Measurements from ENCODE around the gene ANTXRL.
"Not testable (repeated sequence)": the region's sequence is repeated elsewhere in the genome, so short reads cannot be mapped to it uniquely, and the experiment has no call there.

The ANTXRL gene

DNA sequence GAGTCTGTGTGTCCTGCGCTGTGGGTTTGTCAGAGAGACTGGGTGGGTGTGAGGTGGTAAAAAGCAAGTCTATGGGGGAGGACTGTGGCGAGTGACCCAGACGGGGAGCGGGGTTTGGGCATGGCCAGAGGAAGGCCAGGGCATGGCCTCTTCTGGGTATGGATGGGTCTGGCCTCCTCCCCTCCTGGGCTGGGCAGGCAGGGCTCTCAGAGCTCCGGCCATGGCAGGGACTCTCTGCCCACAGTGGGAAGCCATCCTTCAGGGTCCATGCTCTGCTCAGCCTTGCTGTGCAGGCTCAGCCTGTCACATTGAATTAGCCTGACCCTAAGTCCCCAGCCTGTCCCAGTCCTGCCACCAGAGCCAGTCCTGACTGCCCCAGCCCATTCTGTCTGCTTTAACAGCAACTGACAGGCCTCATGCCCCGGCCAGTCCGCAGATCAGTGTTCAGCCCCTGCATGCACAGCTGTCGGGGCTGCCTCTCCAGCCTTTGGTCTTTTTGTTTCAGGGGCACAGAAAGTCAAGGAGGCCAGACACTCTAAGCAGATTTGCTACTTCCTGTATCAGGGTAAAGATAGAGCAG is 7.9 kb downstream of the ANTXRL start:
- no peak for DNase-seq (ENCODE audit: low read depth in 2 of 2)

DNA sequence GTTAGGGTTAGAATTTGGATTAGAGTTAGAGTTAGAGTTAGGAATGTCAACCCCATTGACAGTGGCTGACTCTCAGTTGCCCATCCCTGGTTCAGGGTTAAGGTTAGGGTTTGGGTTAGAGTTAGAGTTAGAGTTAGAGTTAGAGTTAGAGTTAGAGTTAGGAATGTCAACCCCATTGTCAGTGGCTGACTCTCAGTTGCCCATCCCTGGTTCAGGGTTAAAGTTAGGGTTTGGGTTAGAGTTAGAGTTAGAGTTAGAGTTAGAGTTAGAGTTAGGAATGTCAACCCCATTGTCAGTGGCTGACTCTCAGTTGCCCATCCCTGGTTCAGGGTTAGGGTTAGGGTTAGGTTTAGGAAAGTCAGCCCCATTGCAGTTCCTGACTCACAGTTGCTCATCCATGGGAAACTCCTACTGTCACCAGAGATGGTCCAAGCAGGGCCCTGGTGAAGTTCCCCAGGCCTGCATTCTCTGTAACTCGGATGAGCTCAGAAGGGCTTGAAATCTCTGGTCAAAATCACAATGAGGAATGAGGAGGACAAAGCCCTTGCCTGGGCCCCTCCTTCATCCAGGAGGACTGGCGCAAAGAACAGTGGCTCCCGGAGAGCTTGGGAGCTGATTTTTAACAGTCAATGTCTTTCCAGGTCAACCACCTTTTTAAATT is 8.7 kb downstream of the ANTXRL start:
- DNase-seq (ENCODE audit: low read depth in 2 of 2) = not testable (repeated sequence)

DNA sequence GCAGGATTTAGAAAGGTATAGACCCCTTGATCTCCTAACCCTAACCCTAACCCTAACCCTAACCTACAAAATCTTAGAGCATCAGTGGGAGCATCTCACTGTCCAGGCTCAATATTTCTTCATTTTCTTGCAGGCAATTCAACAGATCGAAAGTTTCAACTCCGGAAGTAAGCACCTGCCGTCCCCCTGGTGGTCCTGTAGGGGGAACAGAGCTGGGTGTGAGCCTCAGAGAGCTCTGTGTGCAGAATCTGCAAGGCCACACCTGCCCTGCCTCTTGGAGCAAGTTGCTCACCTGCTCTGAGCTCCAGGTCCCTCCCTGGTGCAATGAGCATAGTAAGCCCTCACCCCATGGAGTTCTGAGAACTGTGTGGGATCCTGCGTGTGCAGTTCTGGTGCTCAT is 9.3 kb downstream of the ANTXRL start:
- not testable (repeated sequence) for DNase-seq (ENCODE audit: low read depth in 2 of 2)

DNA sequence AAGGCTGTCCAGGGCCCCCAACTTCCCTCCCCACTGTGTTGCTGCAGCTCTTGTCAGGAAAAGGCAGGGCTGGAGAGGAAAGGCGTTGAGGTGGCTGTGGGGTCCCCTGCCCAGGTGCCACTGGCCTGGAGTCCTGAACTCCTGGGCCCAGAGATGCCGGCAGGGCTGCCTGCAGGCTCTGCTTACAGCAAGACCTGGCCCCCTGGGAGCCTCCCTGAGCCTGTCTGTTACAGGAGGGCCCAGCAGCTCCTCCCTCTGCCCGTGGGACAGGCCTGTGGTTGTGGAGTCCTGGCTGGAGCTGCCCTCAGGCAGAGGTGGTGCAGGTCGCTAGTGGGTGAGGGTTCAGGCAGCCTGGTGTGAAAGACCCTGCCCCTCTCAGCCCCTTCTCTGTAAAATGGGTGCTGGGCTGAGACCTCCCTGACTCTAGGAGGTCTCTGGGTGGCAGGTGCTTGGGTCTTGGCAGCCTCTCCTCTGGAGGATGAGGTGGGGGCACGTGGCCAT is 9.9 kb downstream of the ANTXRL start:
- no peak for DNase-seq (ENCODE audit: low read depth in 2 of 2)

DNA sequence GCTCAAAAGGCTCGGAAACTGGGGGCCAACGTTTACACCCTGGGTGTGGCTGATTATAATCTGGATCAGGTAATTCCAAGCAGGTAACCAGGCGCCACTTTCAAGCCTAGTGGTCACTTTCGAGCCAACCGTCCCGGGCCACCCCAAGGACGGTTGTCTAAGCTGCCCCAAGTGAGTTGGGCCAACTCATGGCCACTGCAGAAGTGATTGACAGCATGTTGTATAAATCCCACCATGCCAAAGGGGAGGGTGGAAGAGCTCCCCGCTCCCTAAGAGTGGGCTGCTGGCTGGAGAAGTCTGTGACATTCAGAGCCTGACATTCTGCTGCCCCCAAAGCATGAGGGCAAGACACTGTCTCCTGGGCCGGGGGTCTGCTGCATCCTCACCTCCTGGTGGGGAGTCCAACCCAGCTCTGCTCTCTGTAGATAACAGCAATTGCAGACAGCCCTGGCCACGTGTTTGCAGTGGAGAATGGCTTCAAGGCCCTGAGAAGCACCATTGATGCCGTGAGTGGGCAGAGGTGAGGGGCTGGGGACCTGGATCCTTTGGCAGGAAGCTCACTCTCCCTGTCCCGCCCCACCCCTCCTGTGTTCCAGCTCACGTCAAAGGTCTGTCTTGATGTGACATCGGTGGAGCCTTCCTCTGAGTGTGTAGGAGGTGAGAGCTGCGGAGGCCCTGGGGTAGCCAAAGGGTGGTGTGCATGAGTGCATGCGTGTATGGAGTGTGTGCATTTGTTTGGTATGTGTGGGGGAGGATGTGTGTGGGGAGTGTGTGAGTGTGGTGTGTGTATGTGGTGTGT is 10.8 kb downstream of the ANTXRL start:
- no peak for DNase-seq (ENCODE audit: low read depth in 2 of 2)

DNA sequence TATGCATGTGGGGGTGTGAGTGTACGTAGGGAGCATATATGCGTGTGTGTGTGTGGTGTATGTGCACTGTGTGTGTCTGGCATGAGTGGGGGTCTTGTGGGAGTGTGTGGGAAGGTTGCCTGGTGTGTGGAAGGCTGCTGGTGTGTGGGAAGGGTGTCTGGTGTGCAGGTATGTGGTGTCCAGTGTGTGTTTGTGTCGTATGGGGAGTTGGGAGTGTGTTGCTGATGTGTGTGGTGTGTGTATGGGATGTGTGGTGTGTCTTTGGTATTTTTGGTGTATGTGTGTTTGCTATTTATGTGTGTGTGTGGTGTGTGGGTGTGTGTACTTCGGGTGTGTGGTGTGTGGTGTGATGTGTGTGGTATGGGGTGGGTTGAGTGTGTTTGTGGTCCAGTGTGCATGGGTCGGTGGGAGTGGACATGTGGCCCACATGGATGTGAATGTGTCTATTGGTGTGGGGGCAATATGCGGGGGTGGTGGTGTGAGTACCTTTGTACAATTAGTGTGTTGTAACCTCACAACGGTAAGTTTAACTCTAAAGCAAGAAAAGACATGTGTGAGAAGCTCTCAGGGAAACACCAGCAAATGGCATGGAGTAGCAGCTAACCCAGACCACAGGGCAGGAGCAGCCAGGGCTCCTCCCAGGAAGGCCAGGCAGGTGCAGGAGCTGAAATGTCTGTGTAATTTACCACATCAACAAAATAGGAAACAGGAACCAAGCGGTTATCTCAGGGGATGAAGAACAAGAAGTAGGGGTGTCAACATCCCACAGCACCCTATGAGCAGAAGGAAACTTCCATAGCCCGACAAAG is 11.9 kb downstream of the ANTXRL start:
- DNase-seq (ENCODE audit: low read depth in 2 of 2) = no peak

DNA sequence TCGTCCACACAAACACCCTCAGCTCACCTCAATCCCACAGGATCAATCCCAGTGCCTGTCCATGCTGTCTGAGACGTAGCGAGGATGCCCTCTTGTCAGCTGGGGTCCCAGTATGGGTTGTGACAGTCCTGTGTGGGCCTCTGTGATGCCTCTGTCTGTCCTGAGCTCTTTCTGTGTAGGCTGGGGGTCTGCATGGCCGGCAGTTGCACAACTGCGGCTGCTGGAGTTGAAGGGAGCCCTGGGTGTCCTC is 12.4 kb downstream of the ANTXRL start:
- no peak for DNase-seq (ENCODE audit: low read depth in 2 of 2)

DNA sequence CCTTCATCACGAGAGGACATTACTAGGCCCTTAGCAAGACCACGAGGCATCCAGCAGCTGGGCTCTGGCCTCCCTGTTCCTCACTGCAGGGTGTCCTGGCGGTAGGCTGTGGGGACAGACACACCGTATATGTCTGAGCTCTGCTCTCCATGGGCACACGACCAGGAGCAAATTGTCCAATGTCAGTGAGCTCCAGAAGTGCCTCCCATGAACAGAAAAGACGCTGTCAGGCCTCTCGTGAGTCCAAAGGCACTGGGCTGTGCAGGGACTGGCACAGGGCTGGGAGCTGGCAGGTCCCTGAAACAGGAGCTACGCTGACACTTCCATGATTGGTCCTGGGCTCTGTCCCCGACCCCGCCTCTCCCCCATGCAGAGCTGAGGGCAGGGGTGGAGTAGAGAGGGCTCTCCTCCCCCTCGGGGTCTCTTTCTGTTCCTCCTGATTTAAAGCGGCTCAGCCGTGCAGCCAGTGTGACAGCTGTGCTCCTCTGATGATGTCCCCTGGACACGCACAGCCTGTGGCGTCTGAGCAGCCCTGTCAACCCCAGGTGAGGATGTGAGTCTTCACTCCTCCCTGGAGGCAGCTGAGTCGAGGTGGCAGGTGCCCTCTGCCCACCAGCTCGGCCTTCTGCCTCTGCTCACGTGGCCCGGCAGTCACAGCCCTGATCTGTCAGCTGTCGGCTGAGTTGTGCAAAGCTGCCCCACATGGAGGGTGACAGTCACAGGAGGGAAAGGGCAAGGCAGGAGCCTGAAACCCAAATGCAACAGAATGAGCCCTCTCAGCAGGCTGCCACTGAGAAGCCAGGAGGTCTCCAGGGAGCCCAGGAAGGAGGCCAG is 13.0 kb downstream of the ANTXRL start:
- DNase-seq (ENCODE audit: low read depth in 2 of 2) = no peak

DNA sequence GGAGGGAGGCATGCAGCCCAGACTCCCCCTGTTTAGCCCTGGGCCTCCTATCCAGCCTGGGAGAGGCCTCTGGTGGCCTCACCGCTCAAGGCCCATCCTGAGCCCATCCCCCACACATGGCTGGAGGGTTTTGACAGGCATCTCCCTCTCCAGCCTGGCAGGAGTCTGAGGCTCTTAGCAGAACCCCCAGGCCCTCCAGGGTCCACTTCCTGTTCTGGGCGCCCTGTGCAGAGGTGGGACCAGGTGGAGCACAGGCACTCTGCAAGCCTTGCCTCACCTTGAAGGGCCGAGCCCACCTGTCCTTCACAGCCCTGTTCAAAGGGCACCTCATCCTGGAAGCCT is 13.5 kb downstream of the ANTXRL start:
- not testable (repeated sequence) for DNase-seq (ENCODE audit: low read depth in 2 of 2)

DNA sequence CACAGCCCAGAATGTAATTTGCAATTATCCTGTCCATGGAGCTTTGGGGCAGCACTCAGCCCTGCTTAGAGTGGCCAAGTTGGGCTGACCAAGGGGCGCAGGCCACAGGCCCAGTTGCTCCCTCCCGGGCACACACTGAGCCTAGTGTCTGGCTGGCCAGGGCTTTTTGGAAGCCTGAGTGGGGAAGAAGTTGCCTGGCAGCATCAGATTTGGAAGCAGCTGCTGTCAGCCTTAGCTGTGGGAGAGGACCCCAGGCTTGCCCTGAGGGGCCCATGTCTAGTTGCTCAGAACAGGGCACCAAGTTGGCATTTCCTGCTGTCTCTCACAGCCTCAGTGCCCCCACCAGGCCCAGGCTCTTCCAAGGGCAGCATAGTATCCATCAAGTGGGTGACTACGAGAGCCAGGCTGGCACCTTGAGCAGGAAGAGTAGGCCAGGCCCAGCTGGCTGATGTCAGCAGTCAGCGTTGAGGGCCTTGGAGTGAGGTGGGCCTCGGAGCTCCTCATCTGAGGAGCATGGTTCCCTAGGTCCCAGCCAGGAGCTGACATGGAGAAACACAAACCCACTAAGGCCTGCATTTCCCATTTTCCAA is 14.4 kb downstream of the ANTXRL start:
- no peak for DNase-seq (ENCODE audit: low read depth in 2 of 2)

DNA sequence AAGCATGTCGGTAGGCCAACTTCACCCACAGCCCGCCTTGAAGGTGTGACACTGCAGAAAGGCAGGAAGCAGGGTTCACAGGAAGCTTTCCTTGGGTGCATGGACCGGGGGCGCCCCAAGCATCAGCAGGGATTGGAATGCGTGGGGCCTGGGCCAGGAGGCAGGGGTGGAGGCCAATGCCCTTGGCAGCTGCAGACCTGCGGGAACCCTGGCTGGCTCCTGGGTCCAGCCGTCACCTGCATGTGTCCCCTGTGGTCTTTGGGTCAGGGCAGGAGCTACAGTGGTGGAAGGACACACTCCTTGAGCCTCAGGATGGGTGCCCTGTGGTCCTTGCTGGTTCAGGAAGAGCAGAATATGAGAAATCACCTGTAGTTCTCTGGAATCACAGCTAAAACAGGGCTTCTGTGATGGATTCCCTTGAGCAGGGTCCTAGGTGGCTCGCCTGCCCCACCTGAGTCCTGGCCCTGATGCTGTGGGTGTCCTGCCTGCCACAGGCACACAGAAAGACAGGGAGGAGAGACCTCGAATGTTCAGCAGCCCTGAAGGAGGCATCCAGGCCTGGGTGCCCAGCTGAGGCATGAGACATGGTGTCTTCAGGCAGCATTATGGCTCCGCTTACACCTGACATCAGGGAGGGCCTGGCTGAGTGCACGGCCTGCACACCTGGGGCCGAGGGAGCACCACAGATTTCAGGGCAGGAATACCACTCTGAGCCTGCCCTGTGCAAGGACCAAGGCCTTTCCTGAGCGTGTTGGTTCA is 15.1 kb downstream of the ANTXRL start:
- no peak for DNase-seq (ENCODE audit: low read depth in 2 of 2)

DNA sequence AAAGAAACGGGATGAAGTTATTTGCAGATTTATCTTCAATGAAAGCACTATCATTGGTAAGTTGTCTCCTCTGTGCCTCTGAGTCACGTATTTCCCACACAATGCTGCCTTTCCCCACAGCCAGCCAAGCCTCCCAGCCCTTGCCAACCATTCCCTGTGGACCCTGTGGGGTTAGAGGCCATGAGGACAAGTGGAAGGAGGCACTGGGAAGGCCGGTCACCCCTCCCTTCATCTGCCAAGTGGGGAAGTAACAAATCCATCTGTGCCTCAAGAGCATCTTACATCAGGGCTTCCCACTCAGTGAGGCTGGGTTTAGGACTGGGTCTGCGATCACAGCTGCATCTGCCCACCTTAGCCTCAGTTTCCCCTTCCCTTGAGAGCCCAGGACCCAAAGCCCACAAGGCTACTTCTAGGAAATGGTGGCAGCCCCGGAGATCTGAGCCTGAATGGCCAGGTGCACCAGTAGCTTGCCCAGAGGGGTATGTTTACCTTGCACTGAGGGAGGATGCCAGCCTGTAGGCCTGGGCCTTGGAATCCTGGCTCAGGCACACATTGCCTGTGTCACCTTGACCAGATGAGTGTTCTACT is 16.1 kb downstream of the ANTXRL start:
- DNase-seq (ENCODE audit: low read depth in 2 of 2) = not testable (repeated sequence)

DNA sequence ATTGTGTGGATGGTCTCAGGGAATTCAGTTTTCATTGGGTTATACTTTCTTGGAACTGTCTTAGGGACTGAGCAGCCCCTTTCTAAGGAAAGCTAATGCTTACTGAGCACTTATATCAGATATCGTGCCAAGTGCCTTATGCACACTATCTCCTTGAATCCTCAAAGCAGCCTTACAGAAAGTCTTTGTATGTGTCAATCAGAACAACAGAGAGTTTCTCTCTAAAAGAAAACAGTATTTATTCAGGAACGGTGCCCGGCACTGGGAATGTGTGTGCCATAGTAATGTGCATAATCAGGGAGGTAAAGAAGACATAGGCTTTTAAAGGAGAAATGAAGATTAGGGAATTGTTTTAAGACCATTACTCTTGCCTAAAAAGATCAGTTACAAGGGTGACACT is 17.3 kb downstream of the ANTXRL start:
- no peak for DNase-seq (ENCODE audit: low read depth in 2 of 2)

DNA sequence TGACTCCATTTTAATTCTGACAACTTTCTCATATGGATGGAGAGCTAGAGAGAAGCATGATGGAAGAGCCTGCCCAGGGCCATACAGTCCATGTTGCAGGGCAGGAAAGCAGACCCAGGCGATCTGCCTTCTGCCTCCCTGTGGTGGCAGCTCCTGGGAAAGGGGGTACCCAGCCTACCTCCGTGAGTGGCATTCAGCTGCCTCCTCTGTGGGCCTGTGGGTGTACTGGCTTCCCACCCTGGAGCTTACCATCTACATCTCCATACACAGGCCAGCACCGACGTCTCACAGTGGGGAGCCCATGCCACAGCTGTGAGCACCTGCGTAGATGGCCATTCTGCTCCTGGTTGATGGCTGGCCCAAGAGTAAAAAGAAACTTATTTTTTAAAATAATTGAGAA is 17.9 kb downstream of the ANTXRL start:
- DNase-seq (ENCODE audit: low read depth in 2 of 2) = not testable (repeated sequence)

DNA sequence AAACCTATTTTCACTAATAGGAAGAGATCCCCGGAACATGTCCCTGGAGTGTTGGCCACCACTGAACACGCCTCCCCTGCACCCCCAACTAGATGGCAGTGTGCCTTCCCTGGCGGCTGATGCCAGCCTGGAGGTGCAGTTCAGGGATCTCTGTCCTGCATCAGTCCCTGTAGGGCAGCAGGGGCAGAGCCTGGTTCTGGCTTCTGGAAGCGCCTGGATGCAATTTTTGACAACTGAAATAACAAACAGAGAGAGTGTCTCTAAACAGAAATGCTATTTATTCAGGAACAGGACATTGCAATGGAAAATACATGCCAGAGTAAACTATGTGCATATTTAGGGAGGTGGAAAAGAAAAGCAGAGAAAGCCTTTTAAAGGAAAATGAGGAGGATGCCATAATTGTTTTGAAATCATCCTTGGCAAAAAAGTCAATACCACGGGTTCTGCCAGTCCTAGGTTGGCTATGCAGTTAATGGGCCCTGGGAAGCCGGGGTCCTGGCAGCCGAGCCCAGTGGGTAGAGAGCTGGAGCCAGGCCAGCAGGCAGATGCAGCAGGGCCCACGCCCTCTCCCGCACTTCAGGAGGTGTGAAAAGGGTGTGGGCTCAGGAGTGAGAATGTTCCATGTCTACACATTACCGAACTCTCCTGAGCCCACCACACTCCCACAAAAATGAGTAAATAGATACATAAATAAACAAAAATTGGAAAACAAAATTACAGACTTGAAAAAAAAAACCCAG is 18.5 kb downstream of the ANTXRL start:
- DNase-seq (ENCODE audit: low read depth in 2 of 2) = no peak

DNA sequence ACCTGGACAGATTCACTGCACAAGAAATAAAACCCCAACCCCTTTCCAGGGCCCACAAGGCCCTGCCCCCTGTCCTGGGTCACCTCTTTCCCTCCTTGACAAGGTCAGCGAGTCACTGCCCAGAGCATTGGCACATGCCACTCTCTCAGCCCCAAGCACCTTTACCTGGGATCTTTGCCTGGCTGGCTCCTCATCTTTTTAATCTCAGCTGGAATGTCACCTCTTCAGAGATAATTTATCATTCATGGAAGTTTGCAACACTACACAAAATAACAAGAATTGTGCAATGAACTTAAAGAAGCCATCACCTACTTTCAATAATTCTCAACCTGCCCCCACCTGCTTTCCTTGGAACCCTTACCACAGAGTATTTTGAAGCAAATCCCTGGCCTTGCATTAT is 19.2 kb downstream of the ANTXRL start:
- no peak for DNase-seq (ENCODE audit: low read depth in 2 of 2)

DNA sequence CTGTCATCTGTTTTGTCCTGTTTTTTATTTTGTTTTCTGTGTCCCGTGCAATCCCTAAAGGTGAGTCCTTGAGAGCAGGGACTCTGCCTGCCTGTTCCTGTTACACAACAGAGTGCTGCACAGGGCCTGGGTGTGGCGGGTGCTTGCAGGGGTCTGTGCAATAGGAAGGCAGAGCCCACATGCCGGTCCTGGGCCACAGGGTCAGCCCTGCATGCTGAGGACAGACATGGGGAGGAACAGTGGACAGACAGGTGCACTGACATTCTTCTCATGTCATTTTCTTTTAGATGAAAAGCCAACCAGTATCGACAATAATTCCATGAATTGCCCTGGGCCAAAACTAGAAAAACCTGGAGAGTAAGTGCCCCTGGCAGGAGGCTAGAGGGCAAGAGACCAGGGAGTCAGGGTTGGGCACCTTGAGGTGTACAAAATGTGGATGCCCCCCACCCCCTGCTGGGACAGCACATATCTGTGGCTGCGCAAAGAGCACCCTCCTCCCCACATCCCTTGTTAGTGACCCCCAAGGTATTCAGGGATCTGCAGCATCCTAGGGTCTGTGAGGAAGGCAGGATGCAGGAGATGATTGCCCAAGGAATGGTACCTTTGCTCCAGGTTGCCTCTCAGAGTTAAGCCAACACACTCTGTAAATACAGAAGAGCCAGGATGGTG is 19.9 kb downstream of the ANTXRL start:
- no peak for DNase-seq (ENCODE audit: low read depth in 2 of 2)

DNA sequence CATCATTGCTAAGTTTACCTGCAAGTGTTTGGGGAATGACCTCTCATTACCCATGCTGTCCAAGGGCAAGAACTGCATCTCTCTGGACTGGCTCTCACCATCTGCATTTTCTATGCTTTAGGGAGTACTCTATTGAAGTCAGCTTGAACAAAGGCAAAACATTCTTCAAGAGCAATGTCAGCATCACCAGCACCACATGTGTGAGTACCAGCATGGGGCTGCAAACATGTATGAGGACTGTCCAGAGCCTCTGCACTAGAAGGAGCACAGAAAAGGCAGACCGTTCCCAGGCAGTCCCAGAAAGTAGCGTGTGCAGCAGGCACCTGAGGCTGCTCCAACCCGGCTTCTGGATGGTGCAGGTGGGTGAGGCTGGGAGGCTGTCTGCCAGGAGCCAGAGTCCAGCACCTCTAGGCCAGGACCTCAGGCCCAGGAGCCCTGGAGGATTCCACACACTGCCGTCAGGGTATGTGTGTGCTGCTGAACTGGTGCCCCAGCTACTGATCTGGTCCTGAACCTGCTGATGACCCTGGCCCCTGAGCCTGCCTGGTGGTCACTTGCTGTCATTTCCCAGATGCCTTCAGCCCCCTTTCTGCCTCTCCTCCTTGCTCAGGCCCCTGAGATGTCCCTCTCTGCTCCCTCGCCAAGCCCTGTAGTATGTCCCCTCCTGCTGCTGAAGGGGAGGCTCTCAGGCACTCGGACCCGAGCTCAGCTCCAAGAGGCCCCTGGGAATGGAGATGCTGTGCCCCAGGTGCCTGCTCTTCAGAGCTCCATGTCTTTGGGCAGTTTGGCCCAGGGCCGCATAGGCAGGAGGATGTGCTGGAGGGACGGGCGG is 20.7 kb downstream of the ANTXRL start:
- DNase-seq (ENCODE audit: low read depth in 2 of 2) = no peak
